Esophagus muscularis mucosa (tissue), 4 donors: ENCODE results near the gene DDI2.

Experiments
- CTCF ChIP-seq, 3 experiments: fragments of 200-600 bp in 2 of 3; fragments of 450-650 bp in 1 of 3; sonication (generic) in 2 of 3; IDR thresholded peaks; one replicate each; pipeline ENCODE4 v1.5.1; 2017 to 2019; ENCODE audit warnings: antibody characterized with exemption in 3 of 3, mild to moderate bottlenecking in 2 of 3, moderate library complexity in 1 of 3
- EP300 ChIP-seq: sonication (generic); formaldehyde crosslinking; IDR thresholded peaks from one replicate; pipeline ENCODE4 v1.6.1; 2017; ENCODE audit warnings: antibody characterized with exemption
- POLR2A ChIP-seq: fragments of 450-650 bp; IDR thresholded peaks from one replicate; pipeline ENCODE4 v1.6.1; 2017; ENCODE audit warnings: antibody characterized with exemption, moderate library complexity, mild to moderate bottlenecking, low read depth

DNA sequence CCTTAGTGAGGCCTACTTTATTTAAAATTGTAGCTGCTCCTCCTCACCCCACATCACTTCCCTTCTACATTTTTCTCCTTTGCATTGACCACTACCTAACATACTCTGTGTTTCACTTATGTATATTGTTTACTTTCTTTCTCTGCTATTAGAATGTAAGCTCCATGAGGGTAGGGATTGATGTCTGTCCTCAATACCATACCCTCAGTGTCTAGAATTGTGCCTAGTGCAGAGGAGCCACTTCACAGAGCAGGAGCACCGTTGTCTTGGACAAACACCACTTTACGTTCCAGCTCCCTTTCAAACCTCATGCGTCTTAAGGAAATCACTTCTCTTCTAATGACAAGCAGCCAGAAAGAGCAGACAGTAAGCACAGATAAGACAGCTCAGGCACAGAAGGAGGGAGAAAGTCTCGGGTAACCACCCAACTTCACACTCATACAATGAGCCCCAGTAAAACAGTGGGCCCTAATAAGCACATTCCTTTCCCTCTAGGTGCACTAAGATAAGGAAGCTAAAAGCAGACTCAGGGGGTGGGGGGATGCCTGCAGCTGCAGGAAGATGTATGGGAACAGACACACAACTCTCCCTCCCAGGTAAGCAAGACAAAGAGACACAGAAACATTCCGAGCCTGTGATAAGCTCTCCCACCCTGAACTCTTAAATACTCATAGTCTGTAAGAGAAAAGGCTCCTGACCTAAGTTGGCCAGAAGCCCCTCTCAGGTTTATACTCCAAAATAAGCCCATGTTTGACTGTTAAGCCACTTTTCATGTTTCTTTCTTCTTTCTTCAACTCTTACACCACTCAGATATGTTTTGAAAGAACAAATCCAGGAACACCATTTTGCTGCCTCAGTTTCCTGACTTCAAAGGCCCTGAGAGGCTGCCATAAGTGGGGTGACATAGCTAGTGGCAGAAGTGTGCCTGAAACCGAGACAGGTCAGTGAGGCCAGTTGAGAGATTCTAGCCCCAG lies 59.7 kb downstream of the DDI2 start:
- TF ChIP-seq EP300: no peak
- no peak for TF ChIP-seq POLR2A
- TF ChIP-seq CTCF (IDR thresholded peaks at IDR 0.05): no peak
